SK-N-DZ (cell line): ENCODE results near the gene ULK1.

Source experiments
- DNase-seq: peaks from one replicate; pipeline ENCODE4 v3.0.0-alpha.2; 2015; ENCODE audit warnings: low spot score
- small RNA-seq, 2 experiments: library from RNA; depleted of rRNA; stranded (forward); fragments of <200 nt; gene quantifications; one replicate each; pipeline ENCODE3, GENCODE V24; 2014

Gene ULK1

GRCh38 chr12:131965073-131965472 lies 70.7 kb downstream of the ULK1 start:
- DNase-seq = no peak

GRCh38 chr12:131971226-131971625 lies 76.8 kb downstream of the ULK1 start:
- no peak for DNase-seq

Small RNA genes lying within 50 kb of the gene (small RNA-seq; reads per million reads assigned to genes)
- 0 reads per million in 2 experiments for gene AC131009.3
